Right lobe of liver (tissue), 6 donors: ENCODE results near the gene ATP10A. TPM values are rescaled to one million over a fixed set of nuclear protein-coding genes. Genes with fewer than 3 reads are reported as not detected.

Experiments used
- ATAC-seq, 4 donors: fragments of 200-7000 bp; cut with Tn5 transposase; one replicate each; pipeline ENCODE4 v1.9.1; 2020; ENCODE audit warnings: mild to moderate bottlenecking in 4 of 4, moderate library complexity in 4 of 4
- DNase-seq, 3 donors: peaks; one replicate each; pipeline ENCODE4 v3.0.0-alpha.2; 2020
- H3K27ac ChIP-seq, 3 donors: fragments of 200-600 bp; one replicate each; pipeline ENCODE4 v1.8.0; 2022
- H3K27me3 ChIP-seq, 2 donors: fragments of 200-600 bp; one replicate each; pipeline ENCODE4 v1.8.0; 2022
- H3K36me3 ChIP-seq, 4 donors: fragments of 200-600 bp; sonication (generic) in 1 of 4; one replicate each; pipeline versions ENCODE4 v1.5.1 to v1.8.0; 2017 to 2022; ENCODE audit warnings: control low read depth in 1 of 4
- H3K4me1 ChIP-seq, 4 donors: fragments of 200-600 bp; sonication (generic) in 1 of 4; one replicate each; pipeline versions ENCODE4 v1.5.1 to v1.8.0; 2017 to 2022; ENCODE audit warnings: control low read depth in 1 of 4
- H3K4me3 ChIP-seq, 3 donors: fragments of 200-600 bp; one replicate each; pipeline ENCODE4 v1.8.0; 2022
- H3K9me3 ChIP-seq, 4 donors: fragments of 200-600 bp; sonication (generic) in 1 of 4; one replicate each; pipeline versions ENCODE4 v1.5.1 to v1.8.0; 2017 to 2022; ENCODE audit warnings: control low read depth in 1 of 4
- CTCF ChIP-seq, 4 donors: fragments of 200-600 bp in 3 of 4; fragments of 450-650 bp in 1 of 4; IDR thresholded peaks; one replicate each; pipeline versions ENCODE4 v1.5.1 to v1.8.0; 2016 to 2022; ENCODE audit warnings: antibody characterized with exemption in 4 of 4, mild to moderate bottlenecking in 2 of 4
- POLR2A ChIP-seq: fragments of 450-650 bp; IDR thresholded peaks from one replicate; pipeline ENCODE4 v1.6.1; 2017; ENCODE audit warnings: antibody characterized with exemption, mild to moderate bottlenecking
- WGBS: methylation state at CpG from one replicate; pipeline ENCODE4 v1.1.6; 2018; ENCODE audit warnings: low coverage, low lambda C conversion rate; ENCODE audit not compliant: insufficient coverage; ENCODE audit errors: missing lambda C conversion rate; 5-methylcytosine and 5-hydroxymethylcytosine counted together
- intact Hi-C, 2 donors: fragments of 100-400 bp; cut with DNase I; formaldehyde crosslinking; loops; one replicate each; pipeline versions ENCODE4 v1.11.2 to v1.14.1; 2022
- total RNA-seq, 6 experiments: library from RNA; depleted of rRNA in 2 of 6; stranded (reverse); fragments of >200 nt in 2 of 6; fragmentation: NEBNext Ultra II Directional in 3 of 6; extraction: Animal tissue kit (Norgen Biotek cat#: 25700) in 3 of 6; gene quantifications; one replicate each; pipeline versions ENCODE4 v1.1.0 to v1.2.4, GENCODE V29; 2016 to 2023
- donor health status: DM: no; HTN: yes; CAD: no.
- donor health status: DM: no; HTN: no; CAD: no.
- donor health status: DM: no; HTN: no; CAD: no.
- donor health status: DM: no; HTN: yes; CAD: no.
- donor health status: DM: no; HTN: yes; CAD: no.

ATP10A gene
- total RNA-seq, 6 experiments from 2014 or later, result 0.15 to 1.00 (median 0.34) TPM

DNA sequence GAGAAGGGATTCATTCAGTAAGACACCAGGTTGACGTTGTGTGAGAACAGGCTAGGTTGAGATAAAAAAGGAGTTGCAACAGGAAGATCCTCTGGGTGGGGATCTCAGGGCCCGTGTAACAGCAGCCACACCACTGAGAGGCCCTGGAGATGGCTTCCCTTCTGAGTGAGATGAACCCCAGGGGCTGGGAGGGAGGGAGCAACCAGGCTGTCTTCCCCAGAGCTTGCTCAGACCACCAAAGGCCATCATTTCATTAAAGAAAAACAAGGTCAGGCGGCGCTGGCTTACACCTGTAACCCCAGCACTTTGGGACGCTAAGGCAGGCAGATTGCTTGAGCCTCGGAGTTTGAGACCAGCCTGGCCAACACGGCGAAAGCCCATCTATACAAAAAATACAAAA is 187.7 kb downstream of the ATP10A start:
- intact Hi-C loops, result no loop called here
- 64% methylated on average over 8 of the region's 8 CpGs for WGBS
- H3K27ac ChIP-seq, result no peak overlapping the region
- H3K36me3 ChIP-seq, result no peaks in the 10 kb centered on the region
- H3K4me1 ChIP-seq, result no peaks in the 10 kb centered on the region
- no peak for ATAC-seq
- no peak for TF ChIP-seq POLR2A
- TF ChIP-seq CTCF (IDR thresholded peaks at IDR 0.05), result no peak
- H3K9me3 ChIP-seq, result no peaks in the 10 kb centered on the region
- H3K4me3 ChIP-seq, result no peak overlapping the region
- H3K27me3 ChIP-seq, result no peaks in the 10 kb centered on the region
- no peak for DNase-seq

DNA sequence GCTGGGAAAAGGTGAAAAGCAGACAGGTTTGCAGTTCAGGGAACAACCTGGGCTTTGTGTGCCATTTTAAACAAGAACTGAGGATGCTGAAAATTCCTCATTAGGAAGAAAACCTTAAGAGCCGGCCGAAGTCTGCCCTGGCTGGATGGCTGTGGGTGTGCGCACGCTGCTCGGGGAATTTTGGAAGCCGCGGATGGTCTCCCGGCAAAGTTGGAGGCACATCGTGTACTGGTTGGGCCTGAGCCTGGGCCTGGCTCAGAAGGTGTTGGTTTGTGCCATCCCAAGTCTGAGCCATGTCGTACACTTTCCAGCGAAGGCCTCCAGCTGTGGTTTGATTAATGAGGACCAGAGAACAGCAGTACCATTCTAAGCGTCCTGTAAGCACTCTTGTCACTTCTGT is 188.2 kb downstream of the ATP10A start:
- H3K27me3 ChIP-seq, result no peaks in the 10 kb centered on the region
- DNase-seq (no peak), ATAC-seq (no peak)
- intact Hi-C loops, result no loop called here
- no peaks in the 10 kb centered on the region for H3K36me3 ChIP-seq
- no peaks in the 10 kb centered on the region for H3K4me1 ChIP-seq
- H3K9me3 ChIP-seq, result no peaks in the 10 kb centered on the region
- no peak for TF ChIP-seq CTCF (IDR thresholded peaks at IDR 0.05)
- no peak for TF ChIP-seq POLR2A
- 44% methylated on average over 1 of the region's 12 CpGs for WGBS
- H3K27ac ChIP-seq, result no peak overlapping the region
- no peak overlapping the region for H3K4me3 ChIP-seq

- Histone ChIP-seq H3K27me3 (no peaks in the 10 kb centered on the region), H3K9me3 (no peaks in the 10 kb centered on the region), H3K4me3 (no peak overlapping the region), H3K27ac (no peak overlapping the region), H3K4me1 (no peaks in the 10 kb centered on the region), H3K36me3 (no peaks in the 10 kb centered on the region)
- ATAC-seq, result no peak
- TF ChIP-seq CTCF (IDR thresholded peaks at IDR 0.05) (no peak), POLR2A (no peak)
- WGBS, result 67% methylated on average over 4 of the region's 8 CpGs
- intact Hi-C loops, result no loop called here
- DNase-seq, result no peak
These were observed 189.2 kb downstream of the ATP10A start for GRCh38 chr15:25673972-25674371.

DNA sequence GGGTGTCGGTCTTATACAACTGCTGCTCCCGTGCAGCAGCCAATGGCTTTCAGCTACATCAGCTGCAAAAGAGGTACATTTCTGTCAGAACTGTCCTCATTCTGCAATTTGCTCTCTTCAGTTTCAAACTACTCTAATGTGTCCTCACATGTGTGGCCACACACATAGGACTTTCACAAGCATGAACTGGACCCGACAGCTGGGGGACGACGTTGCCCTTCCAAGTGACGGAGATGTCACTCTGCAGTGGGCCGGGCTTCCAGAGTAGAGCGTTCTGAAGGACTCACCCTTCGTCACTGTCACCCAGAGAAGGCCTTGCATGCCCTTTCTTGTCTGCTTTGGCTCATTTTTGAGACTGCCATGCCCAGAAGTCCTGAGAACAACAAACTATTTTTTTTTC is 189.8 kb downstream of the ATP10A start:
- Histone ChIP-seq H3K36me3 (no peaks in the 10 kb centered on the region), H3K27me3 (no peaks in the 10 kb centered on the region), H3K27ac (no peak overlapping the region), H3K4me3 (no peak overlapping the region), H3K9me3 (no peaks in the 10 kb centered on the region), H3K4me1 (no peaks in the 10 kb centered on the region)
- WGBS, result 58% methylated on average over 5 of the region's 9 CpGs
- TF ChIP-seq CTCF (IDR thresholded peaks at IDR 0.05) (no peak), POLR2A (no peak)
- intact Hi-C loops, result no loop called here
- ATAC-seq (no peak), DNase-seq (no peak)

- Histone ChIP-seq H3K36me3 (no peaks in the 10 kb centered on the region), H3K4me1 (no peaks in the 10 kb centered on the region), H3K27me3 (no peaks in the 10 kb centered on the region), H3K27ac (no peak overlapping the region), H3K4me3 (no peak overlapping the region), H3K9me3 (no peaks in the 10 kb centered on the region)
- intact Hi-C loops, result no loop called here
- TF ChIP-seq CTCF (IDR thresholded peaks at IDR 0.05), result no peak
- no peak for TF ChIP-seq POLR2A
- ATAC-seq (no peak), DNase-seq (no peak)
- WGBS, result 14% methylated on average over 6 of the region's 6 CpGs
These were observed 192.0 kb downstream of the ATP10A start for GRCh38 chr15:25671132-25671531.
